HG03159 (cell line): ENCODE results near the gene SELPLG.
"Not testable (repeated sequence)": the region's sequence is repeated elsewhere in the genome, so short reads cannot be mapped to it uniquely, and the experiment has no call there.

Experiments used
- ATAC-seq: cut with Tn5 transposase; IDR thresholded peaks from one replicate; pipeline ENCODE4 v1.9.1; 2021; ENCODE audit warnings: mild to moderate bottlenecking, moderate library complexity; ENCODE audit not compliant: unreplicated experiment

Gene SELPLG

GRCh38 chr12:108638997-108639822, 5.5 kb upstream of the SELPLG start:
- ATAC-seq = no peak

DNA sequence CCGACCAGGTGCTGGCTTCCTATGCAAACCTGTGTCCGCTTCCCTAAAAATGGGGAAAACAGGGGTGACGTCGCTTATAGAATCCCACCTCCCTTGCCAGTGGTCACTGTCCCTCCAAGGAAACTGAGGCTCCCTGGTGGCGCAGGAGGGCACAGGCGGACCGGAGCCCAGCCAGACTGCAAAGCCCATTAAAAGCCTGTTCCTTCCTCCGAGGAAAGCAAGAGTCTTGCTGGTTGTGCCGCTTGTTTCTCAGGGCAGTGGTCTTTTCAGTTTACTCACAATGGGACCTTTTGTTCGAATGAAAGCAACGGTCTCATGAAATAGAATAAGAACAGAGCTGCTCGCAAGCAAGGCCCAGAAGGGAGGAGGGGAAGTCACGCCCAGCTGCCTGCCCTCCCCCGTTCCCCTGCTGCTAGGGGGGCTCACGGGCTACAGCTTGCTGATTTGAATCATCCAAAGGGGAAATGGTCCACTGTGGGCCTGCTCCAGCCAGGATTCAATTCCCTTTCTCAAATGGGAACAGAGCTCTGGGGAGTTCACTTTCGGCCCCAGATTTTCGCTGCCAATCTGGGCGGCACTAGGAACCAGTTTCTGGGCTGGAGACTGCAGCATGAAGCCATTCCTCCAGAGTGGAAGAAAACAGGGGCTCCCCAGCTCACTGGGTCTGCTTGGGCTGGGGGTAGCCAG, 4.6 kb upstream of the SELPLG start:
- no peak for ATAC-seq

- no peak for ATAC-seq
Observed at GRCh38 chr12:108637222-108637971, 3.7 kb upstream of the SELPLG start.

GRCh38 chr12:108635997-108636808, 2.5 kb upstream of the SELPLG start:
- ATAC-seq = no peak

DNA sequence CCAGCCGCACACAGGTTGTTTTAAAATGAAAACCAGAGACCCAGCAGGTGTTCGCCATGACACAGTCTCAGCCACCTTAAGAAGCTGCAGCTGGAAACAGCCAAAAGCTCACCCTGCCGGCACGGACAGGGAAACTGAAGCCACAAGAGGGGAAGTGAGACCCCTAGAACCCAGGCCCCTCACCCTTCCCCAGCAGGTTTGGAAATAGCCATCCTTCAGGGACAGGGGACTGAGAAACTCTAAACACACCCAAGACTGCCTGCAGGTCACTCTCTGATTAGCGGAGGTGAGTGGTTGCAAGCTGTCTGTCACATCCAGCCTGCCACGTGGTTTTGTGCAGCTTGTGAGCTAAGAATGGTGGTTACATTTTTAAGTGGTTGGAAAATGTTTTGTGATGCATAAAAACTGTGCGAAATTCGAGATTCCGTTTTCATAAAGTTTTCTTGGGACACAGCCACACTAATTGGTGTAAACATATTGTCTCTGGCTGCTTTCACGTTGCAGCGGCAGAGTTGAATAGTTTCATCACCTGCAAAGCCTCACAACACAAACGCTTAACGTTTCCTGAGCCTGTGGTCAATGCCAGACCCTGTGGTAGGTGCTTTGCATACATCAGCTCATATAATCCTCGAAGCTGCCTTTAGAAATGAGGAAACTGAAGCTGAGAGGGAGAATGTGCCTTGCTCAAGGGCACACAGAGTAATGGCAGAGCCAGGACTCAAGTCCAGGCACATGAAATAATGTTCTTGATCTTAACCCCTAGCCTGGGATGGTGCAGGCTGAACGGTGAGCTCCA, 1.7 kb upstream of the SELPLG start:
- peak; percentile 50 for ATAC-seq

DNA sequence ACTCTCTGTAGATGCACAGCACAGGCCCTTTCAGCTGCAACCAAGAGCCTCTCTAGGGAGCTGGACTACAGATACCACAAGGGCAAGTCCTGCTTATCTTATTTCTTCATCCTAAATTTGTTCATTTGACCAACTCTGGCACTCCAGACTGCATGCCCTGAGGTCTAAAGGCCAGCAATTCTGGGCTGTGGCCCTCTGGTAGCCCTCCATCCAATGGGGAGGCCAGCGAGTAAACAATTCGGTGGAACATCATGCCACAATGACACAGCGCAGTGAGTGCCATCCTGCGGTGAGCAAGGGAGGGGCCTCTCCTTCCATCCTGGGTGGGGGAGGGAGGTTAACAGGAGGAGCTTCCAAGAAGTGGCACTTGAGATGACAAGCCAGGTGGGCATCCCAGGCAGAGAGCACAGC, 652 bp upstream of the SELPLG start:
- no peak for ATAC-seq

- no peak for ATAC-seq
Observed at GRCh38 chr12:108633081-108633533, 587 bp downstream of the SELPLG start.

DNA sequence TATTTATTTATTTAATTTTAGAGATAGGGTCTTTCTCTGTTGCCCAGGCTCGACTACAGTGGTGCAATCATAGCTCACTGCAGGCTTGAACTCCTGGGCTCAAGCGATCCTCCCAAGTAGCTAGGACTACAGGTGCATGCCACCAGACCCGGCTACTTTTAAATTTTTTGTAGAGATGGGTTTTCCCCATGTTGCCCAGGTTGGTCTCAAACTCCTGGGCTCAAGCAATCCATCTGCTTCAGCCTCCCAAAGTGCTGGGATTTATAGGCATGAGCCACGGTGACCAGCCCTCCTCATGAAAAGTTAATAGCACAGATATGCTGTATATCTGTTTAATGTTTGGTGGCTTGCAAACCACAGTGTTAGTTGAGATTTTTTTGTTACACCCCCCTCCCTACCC, 2.4 kb downstream of the SELPLG start:
- ATAC-seq = not testable (repeated sequence)

- ATAC-seq = no peak
Observed at GRCh38 chr12:108630481-108631207, 3.0 kb downstream of the SELPLG start.

DNA sequence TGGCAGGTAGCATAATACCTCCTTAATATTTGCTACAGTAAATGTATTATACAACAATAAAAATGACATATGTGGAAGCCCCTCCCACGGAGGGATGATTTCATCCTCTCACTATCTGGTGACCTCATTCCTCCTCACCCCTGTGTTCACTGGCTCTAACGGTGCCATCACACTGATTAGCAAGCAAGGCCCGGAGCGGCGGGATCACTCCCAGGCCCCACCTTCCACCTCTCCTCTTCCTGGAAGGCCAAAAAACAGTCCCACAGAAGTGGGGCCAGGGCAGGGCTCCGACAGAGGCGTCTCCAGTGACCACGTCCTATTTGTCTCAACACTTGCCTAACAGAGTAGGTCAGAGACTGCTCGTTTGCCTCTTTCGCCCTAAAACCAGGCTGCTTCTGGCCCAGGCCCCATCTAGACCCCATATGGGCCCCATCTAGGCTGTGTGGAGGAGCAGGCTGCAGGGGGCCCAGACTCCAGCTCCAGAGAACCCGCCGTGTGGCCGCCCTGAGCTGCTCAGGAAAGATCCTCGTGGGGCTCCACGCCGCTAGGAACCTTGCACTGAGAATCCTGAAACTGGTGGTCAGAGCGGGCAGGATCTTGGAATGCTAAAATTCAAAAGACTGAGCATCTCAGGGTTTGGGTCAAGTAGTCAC, 3.7 kb downstream of the SELPLG start:
- ATAC-seq = no peak

- ATAC-seq = no peak
Observed at GRCh38 chr12:108629151-108629550, 4.5 kb downstream of the SELPLG start.

GRCh38 chr12:108627134-108627920, 6.4 kb downstream of the SELPLG start:
- ATAC-seq = no peak

DNA sequence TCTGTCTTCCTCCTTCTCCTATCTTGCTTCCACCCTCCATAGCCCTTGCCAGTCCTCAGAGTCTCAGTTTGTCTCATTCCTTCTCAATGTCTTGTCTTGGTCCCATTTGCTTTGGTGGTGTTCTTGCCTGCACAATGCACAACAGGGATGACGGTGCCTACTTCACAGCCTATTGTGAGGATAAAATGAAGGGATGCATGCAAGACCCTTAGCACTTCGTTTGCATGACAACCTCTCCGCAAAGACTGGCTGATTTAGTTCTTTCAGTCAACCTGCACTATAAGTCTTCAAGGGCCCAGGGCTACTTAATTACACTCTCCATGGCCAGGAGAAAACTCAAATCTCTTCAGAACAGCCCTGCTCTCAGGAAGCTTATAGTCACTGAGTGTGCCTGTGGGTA, 8.5 kb downstream of the SELPLG start:
- ATAC-seq = no peak

DNA sequence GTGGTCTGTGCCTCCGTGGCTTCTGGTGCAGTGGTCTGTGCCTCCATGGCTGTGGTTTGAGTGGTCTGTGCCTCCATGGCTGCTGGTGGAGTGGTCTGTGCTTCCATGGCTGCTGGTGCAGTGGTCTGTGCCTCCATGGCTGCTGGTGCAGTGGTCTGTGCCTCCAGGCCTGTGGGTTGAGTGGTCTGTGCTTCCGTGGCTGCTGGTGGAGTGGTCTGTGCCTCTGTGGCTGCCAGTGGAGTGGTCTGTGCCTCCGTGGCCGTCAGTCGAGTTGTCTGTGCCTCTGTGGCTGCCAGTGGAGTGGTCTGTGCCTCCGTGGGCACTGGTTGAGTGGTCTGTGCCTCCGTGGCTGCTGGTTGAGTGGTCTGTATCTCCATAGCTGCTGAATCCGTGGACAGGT, 10.1 kb downstream of the SELPLG start:
- ATAC-seq = no peak

DNA sequence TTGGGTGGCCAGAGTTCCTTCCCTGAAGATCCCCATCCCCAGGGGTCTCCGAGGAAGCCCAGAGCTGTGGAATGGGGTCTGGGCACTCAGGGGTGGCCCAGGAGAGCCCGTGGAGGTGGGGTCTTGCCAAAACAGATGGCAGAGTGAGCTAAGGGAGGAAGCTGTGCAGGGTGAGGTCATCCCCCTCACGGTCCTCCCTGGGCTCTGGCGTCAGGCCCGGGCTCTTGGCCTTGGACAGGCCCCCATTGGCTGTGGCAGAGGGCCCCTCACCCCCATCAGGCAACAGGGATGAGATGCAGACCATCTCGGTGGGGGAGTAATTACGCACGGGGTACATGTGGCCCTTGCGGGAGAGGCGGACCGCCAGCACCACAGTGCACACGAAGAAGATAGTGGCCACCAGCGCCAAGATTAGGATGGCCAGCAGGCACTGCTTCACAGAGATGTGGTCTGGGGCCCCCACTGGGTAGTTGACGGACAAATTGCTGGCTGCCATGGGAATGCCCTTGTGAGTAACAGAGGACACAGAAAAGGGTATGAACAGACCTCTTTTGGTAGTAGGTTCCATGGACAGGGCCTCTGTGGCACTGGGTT, 10.7 kb downstream of the SELPLG start:
- ATAC-seq = no peak

DNA sequence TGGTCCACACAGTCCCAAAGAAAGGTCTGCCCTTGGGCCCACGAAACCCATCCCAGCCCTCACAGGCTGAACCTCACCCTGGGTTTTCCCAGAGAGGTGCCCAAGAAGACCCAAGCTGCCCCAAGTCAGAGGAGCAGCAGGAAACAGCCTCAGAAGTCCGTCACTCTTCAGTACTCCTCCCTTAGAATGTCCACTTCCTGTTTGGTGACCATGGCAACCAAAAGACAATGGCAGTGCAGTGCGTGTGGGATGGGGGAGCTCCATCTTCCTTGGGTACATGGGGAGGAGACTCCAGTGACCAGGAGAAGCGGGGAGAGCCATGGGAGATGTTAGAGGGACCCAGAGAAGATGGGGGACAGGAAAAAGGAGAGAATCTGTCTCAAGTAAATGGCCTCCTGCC, 11.3 kb downstream of the SELPLG start:
- ATAC-seq = no peak

DNA sequence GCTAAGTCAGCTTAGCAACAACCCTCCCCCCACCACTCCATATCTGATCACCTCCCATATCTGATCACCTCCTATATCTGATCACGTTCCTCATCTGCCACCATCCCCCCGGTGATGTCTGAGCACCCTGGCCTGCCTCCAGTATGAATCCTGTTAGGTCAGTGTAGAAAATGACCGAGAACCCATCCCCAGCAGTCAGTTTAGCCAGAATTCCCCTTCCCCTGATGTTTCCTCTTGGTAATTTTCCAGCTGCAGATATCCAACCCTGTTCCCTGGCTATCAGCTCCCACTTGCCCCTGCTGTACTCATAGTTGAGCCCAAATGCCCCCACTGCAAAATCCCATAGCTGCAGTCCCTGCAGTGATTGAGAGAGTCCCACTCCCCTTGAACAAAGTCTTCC, 12.5 kb downstream of the SELPLG start:
- no peak for ATAC-seq
